ENCODE measurements around the gene AMIGO2.
"Not testable (repeated sequence)": the region's sequence is repeated elsewhere in the genome, so short reads cannot be mapped to it uniquely, and the experiment has no call there.

AMIGO2 gene, protein sequence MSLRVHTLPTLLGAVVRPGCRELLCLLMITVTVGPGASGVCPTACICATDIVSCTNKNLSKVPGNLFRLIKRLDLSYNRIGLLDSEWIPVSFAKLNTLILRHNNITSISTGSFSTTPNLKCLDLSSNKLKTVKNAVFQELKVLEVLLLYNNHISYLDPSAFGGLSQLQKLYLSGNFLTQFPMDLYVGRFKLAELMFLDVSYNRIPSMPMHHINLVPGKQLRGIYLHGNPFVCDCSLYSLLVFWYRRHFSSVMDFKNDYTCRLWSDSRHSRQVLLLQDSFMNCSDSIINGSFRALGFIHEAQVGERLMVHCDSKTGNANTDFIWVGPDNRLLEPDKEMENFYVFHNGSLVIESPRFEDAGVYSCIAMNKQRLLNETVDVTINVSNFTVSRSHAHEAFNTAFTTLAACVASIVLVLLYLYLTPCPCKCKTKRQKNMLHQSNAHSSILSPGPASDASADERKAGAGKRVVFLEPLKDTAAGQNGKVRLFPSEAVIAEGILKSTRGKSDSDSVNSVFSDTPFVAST

GRCh38 chr12:47079468-47079980, at the start of gene AMIGO2, which contains the start of gene PCED1B:
TSS of gene AMIGO2 (minus strand) at chr12:47079959. CDS start at chr12:47079002, 957 bp downstream.
TSS of gene PCED1B (plus strand) at chr12:47079621. CDS start at chr12:47235064, 155,443 bp downstream.
- peak; percentile 66 for DNase-seq

DNA sequence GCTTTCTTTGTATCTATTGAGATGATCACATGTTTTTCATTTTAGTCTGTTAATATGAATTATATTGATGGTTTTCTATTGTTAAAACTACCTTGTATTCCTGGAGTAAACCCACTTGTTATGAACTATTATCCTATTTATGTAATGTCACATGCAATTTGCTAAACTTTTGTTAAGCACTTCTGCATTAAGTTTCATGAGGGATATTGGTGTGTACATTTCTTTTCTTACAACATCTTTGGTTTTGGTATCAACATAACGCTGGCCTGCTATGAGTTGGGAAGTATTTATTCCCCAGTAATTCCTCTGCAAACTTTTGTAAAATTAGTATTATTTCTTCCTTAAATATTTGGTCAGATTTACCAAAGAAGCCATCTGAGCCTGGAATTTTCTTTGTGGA, 46.5 kb upstream of the AMIGO2 start:
- no peak for DNase-seq

GRCh38 chr12:47124451-47124850, 44.7 kb upstream of the AMIGO2 start:
- DNase-seq, result no peak

GRCh38 chr12:47123730-47124129, 44.0 kb upstream of the AMIGO2 start:
- DNase-seq, result no peak

DNA sequence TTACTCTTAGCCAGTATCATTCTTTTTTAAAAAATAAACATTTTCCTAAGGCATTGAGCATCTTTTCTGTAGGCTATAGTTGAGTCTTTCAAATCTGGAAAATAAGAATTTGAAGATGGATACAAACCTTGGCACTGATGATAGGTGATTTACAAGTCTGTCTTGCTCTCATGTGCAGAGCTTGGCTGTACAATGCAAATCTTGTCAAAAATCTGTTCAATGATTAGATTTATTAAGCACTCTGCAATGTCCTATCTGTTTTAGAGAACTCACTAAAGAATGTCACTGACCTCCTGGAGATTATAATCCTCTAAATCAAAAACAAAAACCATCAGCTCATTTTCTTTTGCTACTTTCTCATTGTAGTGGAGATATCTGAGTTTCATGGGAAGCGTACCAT, 42.8 kb upstream of the AMIGO2 start:
- DNase-seq, result no peak

- DNase-seq, result no peak
Observed at GRCh38 chr12:47121146-47121545, 41.4 kb upstream of the AMIGO2 start.

GRCh38 chr12:47120736-47121135, 41.0 kb upstream of the AMIGO2 start:
- DNase-seq, result no peak

DNA sequence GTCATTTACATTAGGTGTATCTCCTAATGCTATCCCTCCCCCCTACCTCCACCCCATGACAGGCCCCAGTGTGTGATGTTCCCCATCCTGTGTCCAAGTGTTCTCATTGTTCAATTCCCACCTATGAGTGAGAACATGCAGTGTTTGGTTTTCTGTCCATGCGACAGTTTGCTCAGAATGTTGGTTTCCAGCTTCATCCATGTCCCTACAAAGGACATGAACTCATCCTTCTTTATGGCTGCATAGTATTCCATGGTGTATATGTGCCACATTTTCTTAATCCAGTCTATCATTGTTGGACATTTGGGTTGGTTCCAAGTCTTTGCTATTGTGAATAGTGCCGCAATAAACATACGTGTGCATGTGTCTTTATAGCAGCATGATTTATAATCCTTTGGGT, 37.5 kb upstream of the AMIGO2 start:
- not testable (repeated sequence) for DNase-seq

DNA sequence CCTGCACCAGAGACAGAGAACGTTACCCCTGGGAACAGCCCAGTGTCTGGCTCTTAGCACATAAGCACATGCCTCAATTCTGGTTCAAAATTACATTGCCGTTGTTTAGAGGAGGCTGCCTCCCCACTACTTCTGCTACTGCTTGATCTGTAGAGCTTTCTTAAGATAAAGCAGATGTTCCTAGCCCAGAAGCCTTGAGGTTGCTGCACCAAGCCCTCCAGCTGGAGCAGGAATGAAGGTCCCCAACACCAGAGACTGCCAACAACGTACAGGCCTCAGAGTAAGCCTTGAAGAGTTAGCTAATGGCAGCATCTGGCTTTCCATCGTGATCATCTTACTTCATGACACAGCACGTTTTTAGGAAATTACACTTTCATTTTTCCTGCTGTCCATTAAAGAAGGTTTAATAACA, 34.7 kb upstream of the AMIGO2 start:
- DNase-seq, result no peak

GRCh38 chr12:47112679-47113078, 32.9 kb upstream of the AMIGO2 start:
- no peak for DNase-seq

GRCh38 chr12:47111854-47112253, 32.1 kb upstream of the AMIGO2 start:
- DNase-seq, result no peak

GRCh38 chr12:47111392-47111778, 31.6 kb upstream of the AMIGO2 start:
- DNase-seq, result no peak

- no peak for DNase-seq
Observed at GRCh38 chr12:47110718-47111391, 31.1 kb upstream of the AMIGO2 start.

DNA sequence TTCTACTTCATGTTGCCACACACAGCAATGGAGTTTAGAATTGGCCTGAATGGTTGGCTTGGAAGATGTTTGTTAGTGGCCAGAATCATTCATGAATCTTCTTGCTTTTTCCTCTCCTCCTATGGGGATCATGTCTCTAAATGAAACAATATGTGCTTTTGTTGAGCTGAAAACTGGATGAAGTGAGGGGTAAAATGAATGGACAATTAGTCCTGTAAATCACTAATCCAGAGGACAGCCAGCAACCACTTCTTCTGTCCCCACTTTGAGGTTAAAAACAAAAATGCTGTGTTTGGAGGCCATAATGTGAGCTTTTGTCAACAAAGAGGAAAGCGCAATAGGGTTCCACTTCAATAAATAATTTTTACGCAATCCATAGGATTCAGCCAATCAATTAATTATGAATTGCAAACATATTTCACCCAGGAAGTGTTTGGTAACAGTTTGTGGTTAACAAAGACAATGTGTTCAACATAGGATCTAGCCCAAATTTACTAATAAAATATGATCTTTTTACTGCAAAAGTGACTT, 30.3 kb upstream of the AMIGO2 start:
- no peak for DNase-seq

- DNase-seq, result no peak
Observed at GRCh38 chr12:47107926-47108325, 28.2 kb upstream of the AMIGO2 start.

GRCh38 chr12:47107446-47107845, 27.7 kb upstream of the AMIGO2 start:
- no peak for DNase-seq

DNA sequence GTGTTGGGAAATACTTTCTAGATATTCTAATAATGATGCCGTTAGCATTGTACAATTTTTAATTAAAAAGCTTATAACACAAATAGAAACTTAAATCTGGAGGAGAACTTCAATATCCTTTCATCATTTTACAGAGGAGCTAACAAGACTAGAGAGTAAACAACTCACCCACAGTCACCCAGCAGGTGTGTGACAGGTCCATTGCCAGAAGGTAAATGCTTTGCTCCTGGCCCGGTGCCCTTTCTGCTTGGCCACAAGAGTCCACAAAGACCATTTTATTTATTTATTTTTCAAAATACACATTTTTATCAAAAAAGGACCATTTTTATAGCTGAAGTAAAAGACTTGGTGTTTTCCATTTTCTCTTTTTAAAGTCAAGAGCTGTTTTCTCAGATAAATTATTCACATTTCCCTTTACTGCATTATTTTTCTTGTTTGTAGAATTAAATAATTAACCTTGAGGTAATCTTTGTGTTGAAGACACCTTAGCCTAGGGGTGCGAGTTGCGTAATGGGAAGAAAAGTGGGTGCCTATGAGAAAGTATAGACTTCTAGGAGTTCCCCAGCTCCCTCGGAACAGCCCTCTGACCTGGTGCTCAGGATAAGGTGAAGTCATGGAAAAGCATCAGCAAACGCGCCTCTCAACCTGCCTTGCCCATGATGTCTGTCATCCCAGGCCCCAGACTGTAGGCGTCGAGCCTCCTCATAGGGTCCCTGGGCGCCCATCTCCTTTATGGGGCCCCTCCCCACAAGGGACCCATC, 26.3 kb upstream of the AMIGO2 start:
- peak; percentile 28 for DNase-seq

DNA sequence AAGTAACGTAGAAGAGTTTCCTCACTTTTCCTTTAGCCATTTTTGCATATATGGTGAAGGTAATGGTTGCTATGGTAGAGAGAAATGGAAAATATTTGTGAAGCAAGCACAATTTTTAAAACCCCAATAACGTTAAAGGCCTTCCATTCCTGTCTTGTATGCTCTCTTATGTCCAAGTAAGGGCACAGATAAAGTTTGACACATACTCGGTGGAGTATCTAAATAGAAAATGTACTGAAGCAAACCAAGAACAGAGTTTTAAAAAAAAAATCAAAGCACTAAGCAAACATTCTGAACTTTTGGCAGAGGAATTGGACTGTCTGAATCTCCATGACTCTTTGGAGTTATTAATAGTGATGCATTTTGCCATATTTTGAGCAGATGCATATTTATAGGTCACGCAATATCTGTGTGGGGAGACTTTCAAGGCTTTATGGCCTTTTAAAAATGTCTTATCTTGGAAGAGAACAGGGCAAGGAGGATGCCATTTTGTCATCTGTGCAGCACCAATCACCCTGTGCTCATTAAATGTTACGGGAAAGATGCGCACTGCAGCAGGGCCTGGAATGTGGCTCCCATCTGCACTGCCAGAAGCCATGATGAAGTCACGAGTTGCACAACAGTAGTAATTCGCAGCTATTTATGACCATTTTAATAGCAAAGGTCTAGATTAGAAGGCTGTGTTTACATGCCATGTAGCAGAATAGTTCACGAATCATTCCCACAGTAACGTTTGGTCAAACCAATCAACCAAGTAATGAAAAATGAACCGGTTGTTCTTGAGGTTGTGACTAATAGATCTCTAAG, 23.3 kb upstream of the AMIGO2 start:
- no peak for DNase-seq

GRCh38 chr12:47102406-47102805, 22.6 kb upstream of the AMIGO2 start:
- DNase-seq, result no peak

- DNase-seq, result no peak
Observed at GRCh38 chr12:47100160-47100559, 20.4 kb upstream of the AMIGO2 start.

GRCh38 chr12:47099610-47100009, 19.9 kb upstream of the AMIGO2 start:
- DNase-seq, result no peak

DNA sequence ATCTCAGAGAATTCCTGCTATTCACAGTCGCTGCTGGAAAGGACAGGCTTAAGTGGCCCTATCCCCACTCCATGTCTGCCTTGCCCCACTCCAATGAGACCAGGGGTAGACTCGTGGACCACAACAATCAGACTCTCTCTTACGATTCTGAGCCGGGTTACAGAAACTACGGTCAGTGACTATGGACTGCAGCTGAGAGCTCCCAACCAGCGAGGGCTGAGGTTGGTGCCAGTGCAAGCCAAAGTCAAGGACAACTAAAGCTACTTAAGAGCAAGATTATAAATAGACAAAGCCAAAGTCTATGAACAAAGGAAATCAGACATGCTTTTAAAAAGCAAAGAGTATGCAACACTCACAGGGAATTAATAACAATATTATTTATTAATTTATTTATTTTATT, 18.3 kb upstream of the AMIGO2 start:
- no peak for DNase-seq

All from NCI-H1092 (cell line).